ENCODE data around the gene DNAJB8.

Gene DNAJB8

DNA sequence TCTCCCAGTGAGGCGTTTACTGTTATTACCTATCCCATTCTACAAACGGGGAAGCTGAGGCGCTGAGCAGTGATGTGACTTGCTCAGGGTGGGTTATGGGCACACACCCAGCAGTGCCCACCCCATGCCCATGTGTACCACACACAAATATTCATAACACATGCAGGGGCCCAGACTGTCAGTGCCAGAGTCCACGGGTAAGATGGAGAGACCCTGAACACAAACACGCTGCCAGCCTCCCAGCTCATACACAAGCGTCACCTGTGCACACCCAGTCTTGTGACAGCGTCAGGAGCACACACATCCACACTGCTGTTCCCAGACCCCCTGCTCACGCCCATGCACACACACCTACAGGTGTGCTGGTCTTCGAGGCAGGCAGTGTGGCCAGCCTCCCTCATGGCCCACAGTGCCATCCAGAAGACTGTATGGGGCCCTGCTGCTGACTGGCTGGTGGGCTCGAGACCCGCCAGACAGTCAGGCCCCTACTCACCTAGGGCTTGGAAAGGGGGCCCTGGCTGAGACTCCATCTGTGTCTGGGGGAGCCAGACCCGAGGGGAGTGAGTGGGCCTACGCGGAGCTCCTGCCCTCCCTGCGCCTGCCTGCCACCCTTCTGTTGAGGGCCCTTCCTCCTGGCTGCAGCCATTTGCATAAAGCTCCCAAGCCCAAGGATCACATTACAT, 39.4 kb downstream of the DNAJB8 start:
- Histone ChIP-seq H3K4me3 (ENCODE audit: low read length) (no peak overlapping the region), H3K9ac (ENCODE audit: low read length) (no peak overlapping the region), H3K4me1 (ENCODE audit: control insufficient read depth, insufficient read depth, low read length) (peaks cover 12% of the 10 kb centered on the region), H3K27me3 (replicated peaks; ENCODE audit: control insufficient read depth, insufficient read depth, low read length) (peaks cover 47% of the 10 kb centered on the region), H3K36me3 (ENCODE audit: control insufficient read depth, insufficient read depth, low read length, severe bottlenecking) (no peaks in the 10 kb centered on the region), H3K9me3 (ENCODE audit: control insufficient read depth, low read length) (no peaks in the 10 kb centered on the region)
- DNase-seq (ENCODE audit: low read depth) = no peak

DNA sequence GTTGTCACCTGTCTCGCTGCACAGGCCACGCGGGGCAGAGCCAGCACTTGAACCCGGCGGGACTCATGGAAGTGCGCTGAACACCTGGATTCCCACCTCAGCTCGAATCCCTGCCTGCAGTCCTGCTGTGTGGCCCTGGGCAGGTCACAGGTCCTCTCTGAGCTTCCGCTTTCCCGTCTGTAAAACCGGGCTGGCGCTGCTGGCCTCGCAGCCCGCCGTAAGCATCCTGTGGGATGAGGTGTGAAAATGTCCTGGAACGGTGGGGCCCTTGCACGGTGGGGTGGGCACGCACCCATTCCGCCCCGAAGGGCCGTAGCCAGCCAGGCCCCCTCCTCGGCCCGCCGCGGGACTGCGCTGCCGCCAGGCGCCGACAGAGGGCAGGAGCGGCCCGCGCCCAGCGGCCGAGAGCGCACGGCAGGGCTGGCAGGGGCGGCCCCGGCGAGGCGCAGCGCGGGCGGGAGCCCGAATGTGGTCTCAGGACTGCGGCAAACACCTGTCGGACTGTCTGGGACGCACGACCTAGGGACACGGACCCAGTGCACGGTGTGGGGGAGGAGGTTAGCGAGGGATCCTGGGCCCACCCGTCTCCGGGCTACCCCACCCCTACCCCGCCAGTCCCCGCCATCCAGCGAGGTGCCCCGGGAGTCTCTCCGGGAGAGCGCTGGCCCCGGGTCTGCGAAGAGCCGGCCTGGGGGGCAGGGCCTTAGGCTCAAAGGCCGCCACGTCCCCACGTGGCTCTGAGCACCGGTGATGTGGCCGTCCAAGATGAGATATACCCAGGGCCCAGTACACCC, 40.4 kb downstream of the DNAJB8 start:
- H3K4me3 ChIP-seq (ENCODE audit: low read length) = no peak overlapping the region
- peaks cover 37% of the 10 kb centered on the region for H3K27me3 ChIP-seq (replicated peaks; ENCODE audit: control insufficient read depth, insufficient read depth, low read length)

DNA sequence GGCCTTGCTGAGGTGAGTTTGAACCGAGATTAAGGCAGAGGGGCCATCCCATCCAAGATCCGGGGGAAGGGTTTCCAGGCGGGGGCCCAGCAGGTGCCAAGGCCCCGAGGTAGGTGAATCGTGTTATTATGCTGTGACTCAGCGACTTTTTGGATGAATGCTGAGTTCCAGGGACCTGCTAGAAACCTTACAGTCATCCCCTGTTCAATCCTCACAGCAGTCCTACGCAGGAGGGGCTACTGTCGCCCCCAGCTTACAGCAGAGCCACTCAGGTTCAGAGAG, 40.9 kb downstream of the DNAJB8 start:
- H3K9me3 ChIP-seq (ENCODE audit: control insufficient read depth, low read length) = no peaks in the 10 kb centered on the region
- DNase-seq (ENCODE audit: low read depth) = no peak
- H3K27me3 ChIP-seq (replicated peaks; ENCODE audit: control insufficient read depth, insufficient read depth, low read length) = peaks cover 33% of the 10 kb centered on the region
- no peaks in the 10 kb centered on the region for H3K36me3 ChIP-seq (ENCODE audit: control insufficient read depth, insufficient read depth, low read length, severe bottlenecking)
- H3K4me1 ChIP-seq (ENCODE audit: control insufficient read depth, insufficient read depth, low read length) = peaks cover 10% of the 10 kb centered on the region
- H3K9ac ChIP-seq (ENCODE audit: low read length) = no peak overlapping the region
- no peak overlapping the region for H3K4me3 ChIP-seq (ENCODE audit: low read length)

More for the DNA sequence above, 40.4 kb downstream of the DNAJB8 start:
- DNase-seq (ENCODE audit: low read depth) = peak; percentile 80
- H3K36me3 ChIP-seq (ENCODE audit: control insufficient read depth, insufficient read depth, low read length, severe bottlenecking) = no peaks in the 10 kb centered on the region
- no peak overlapping the region for H3K9ac ChIP-seq (ENCODE audit: low read length)
- no peaks in the 10 kb centered on the region for H3K9me3 ChIP-seq (ENCODE audit: control insufficient read depth, low read length)
- peaks cover 10% of the 10 kb centered on the region for H3K4me1 ChIP-seq (ENCODE audit: control insufficient read depth, insufficient read depth, low read length)

DNA sequence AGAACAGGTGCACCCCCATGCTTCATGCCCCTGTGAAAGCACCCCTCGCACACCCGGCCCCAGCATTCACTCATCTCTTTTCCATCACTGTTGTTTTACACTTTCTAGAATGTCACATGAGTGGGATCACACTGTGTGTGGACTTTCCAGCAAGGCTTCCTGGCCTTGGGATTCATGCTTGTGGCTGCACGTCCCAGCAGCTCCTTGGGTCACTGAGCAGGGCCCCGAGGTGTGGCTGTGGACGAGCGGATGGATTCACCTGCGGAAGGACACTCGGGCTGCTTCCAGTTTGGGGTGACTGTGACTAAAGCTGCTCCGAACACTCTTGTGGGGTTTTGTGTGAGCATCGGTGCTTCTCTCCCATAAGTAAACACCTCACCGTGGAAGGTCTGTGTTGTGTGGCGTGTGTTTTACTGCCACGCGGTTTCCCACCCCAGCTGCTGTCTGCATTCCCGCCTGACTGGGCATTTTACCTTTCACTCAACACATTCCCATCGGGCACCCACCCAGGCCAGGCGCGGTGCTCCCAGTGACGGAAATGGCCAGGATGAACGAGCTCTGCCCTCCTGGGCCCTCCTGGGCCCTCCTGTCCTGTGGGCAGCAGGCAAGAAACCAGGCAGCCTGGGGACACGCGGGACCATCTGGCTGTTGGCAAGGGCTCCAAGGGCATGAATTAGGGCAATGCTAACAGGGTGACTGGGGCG, 41.4 kb downstream of the DNAJB8 start:
- H3K27me3 ChIP-seq (replicated peaks; ENCODE audit: control insufficient read depth, insufficient read depth, low read length) = peaks cover 28% of the 10 kb centered on the region
- H3K4me1 ChIP-seq (ENCODE audit: control insufficient read depth, insufficient read depth, low read length) = peaks cover 10% of the 10 kb centered on the region
- no peak overlapping the region for H3K4me3 ChIP-seq (ENCODE audit: low read length)
- no peak for DNase-seq (ENCODE audit: low read depth)
- H3K36me3 ChIP-seq (ENCODE audit: control insufficient read depth, insufficient read depth, low read length, severe bottlenecking) = no peaks in the 10 kb centered on the region
- H3K9ac ChIP-seq (ENCODE audit: low read length) = no peak overlapping the region
- no peaks in the 10 kb centered on the region for H3K9me3 ChIP-seq (ENCODE audit: control insufficient read depth, low read length)

DNA sequence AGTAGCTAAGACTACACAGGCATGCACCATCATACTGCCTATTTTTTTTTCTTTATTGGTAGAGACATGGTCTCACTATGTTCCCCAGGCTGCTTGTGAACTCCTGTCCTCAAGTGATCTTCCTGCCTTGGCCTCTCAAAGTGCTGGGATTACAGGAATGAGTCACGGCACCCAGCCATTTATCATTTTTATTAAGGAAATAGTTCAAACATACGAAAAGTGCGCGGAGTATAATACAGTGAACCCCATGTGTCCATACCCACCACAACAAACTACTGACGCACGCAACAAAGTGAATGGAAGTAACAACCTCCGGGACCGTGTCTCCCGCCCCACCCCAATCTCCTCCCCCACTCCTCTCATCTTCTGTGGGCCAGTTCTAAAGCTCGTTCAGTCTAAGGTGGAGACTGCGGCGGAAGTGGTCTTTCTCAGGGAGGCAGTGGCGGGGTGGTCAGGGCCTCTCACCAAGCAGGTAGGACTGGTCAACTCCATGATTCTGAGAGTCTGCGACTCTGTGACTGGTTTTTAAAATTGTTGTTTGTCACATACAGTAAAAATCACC, 42.1 kb downstream of the DNAJB8 start:
- Histone ChIP-seq H3K9me3 (ENCODE audit: control insufficient read depth, low read length) (no peaks in the 10 kb centered on the region), H3K4me1 (ENCODE audit: control insufficient read depth, insufficient read depth, low read length) (peaks cover 10% of the 10 kb centered on the region), H3K4me3 (ENCODE audit: low read length) (no peak overlapping the region), H3K9ac (ENCODE audit: low read length) (no peak overlapping the region), H3K36me3 (ENCODE audit: control insufficient read depth, insufficient read depth, low read length, severe bottlenecking) (no peaks in the 10 kb centered on the region), H3K27me3 (replicated peaks; ENCODE audit: control insufficient read depth, insufficient read depth, low read length) (peaks cover 21% of the 10 kb centered on the region)
- no peak for DNase-seq (ENCODE audit: low read depth)

DNA sequence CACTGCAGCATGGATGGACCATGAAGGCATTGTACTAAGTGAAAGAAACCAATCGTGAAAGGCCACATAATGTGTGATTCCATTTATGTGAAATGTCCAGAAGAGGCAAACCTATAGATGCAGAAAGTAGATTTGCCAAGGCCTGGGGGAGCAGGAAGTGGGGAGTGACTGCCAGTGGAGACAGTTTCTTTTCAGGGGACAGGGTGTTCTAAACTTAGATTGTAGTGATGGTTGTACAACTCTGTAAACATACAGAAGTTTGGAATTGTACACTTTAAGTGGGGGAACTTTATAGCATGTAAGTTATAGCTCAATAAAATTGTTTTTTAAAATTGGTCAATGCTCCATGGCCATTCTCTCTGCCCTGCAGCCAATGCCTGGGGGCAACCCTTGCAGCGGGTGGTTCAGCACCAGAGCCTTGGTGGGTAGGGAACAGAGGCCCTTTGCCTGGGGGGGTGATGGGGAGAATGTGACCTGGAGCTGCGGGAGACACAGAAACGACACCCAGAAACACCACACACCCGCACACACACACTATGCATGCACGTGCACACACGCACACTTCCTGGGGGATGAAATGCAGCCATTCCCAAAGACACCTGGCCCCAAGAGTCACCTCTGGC, 43.1 kb downstream of the DNAJB8 start:
- Histone ChIP-seq H3K4me1 (ENCODE audit: control insufficient read depth, insufficient read depth, low read length) (peaks cover 10% of the 10 kb centered on the region), H3K9me3 (ENCODE audit: control insufficient read depth, low read length) (peaks cover 8% of the 10 kb centered on the region), H3K27me3 (replicated peaks; ENCODE audit: control insufficient read depth, insufficient read depth, low read length) (peaks cover 17% of the 10 kb centered on the region), H3K36me3 (ENCODE audit: control insufficient read depth, insufficient read depth, low read length, severe bottlenecking) (no peaks in the 10 kb centered on the region), H3K9ac (ENCODE audit: low read length) (no peak overlapping the region), H3K4me3 (ENCODE audit: low read length) (no peak overlapping the region)
- no peak for DNase-seq (ENCODE audit: low read depth)

DNA sequence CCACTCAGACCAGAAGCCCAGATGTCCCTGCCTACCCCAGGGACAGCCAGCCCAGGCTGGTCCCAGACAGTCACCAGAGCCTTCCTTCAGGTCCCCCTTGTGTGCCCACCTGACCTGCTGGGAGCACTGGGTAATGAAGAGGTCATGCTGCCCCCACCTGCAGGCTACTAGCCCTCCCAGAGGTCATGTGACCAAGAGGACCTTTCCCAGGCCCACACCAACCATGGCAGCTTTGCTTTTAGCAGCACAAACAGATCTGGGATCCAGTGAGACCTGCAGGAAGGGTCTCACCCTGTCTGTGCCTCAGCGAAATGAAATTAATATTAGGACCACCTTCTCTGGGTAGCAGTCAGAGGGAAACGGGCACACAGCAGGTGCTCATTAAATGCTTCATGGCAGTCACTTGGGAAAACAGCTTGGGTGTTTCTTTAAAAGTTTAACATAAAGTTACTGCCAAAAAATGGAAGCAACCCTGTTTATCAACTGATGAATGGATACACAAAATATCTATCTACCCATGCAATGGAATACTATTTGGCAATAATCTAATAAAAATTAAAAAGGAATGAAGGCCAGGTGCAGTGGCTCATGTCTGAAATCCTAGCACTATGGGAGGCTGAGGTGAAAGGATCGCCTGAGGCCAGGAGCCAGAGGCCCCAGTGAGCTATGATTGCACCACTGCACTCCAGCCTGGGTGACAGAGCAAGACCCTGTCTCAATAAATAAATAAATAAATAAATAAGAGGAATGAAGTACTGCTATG, 43.7 kb downstream of the DNAJB8 start:
- Histone ChIP-seq H3K9ac (ENCODE audit: low read length) (no peak overlapping the region), H3K4me3 (ENCODE audit: low read length) (no peak overlapping the region), H3K36me3 (ENCODE audit: control insufficient read depth, insufficient read depth, low read length, severe bottlenecking) (no peaks in the 10 kb centered on the region), H3K27me3 (replicated peaks; ENCODE audit: control insufficient read depth, insufficient read depth, low read length) (peaks cover 10% of the 10 kb centered on the region), H3K9me3 (ENCODE audit: control insufficient read depth, low read length) (peaks cover 8% of the 10 kb centered on the region), H3K4me1 (ENCODE audit: control insufficient read depth, insufficient read depth, low read length) (peaks cover 10% of the 10 kb centered on the region)
- no peak for DNase-seq (ENCODE audit: low read depth)

DNA sequence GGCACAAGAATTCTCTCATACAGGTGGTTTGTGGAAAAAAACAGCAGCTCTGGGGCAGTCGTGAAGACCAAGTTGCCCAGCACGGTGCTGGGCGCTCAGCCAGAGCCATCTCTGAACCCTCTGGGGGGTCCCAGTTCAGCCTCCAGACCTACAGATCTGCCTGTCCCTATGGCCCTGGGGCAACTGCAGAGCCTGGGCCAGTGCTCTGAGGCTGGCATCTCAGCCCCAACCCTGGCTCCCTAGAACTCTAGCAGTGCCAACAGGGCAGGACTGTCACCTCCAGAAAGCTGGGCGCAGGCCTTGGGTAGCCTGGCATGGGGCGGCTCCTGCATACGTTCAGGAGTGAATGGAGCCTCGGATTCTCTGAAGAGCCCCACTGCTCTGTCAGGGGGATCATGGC, 44.7 kb downstream of the DNAJB8 start:
- Histone ChIP-seq H3K36me3 (ENCODE audit: control insufficient read depth, insufficient read depth, low read length, severe bottlenecking) (no peaks in the 10 kb centered on the region), H3K4me3 (ENCODE audit: low read length) (no peak overlapping the region), H3K27me3 (replicated peaks; ENCODE audit: control insufficient read depth, insufficient read depth, low read length) (peaks cover 10% of the 10 kb centered on the region), H3K9ac (ENCODE audit: low read length) (no peak overlapping the region), H3K4me1 (ENCODE audit: control insufficient read depth, insufficient read depth, low read length) (peaks cover 13% of the 10 kb centered on the region), H3K9me3 (ENCODE audit: control insufficient read depth, low read length) (peaks cover 8% of the 10 kb centered on the region)
- no peak for DNase-seq (ENCODE audit: low read depth)

DNA sequence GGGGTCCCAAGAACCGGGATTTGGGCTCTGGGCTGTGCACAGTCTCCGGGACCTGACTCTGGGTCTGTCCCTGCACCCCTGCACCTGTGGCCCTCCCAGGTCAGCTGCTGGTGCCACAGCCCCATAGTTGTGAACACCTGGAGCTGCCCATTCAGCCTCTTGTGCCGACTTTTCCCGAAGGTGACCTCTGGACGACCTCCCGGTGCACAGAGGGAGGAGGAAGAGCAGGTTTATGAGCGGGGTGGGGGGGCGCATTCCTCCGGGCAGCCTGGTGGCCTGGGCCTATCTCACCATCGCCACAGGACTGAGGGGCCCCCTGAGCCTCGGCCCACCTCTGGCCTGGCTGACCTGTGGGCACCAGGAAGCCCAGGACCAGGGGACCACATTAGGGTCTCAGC, 45.3 kb downstream of the DNAJB8 start:
- no peak for DNase-seq (ENCODE audit: low read depth)
- Histone ChIP-seq H3K4me3 (ENCODE audit: low read length) (no peak overlapping the region), H3K9me3 (ENCODE audit: control insufficient read depth, low read length) (peaks cover 8% of the 10 kb centered on the region), H3K27me3 (replicated peaks; ENCODE audit: control insufficient read depth, insufficient read depth, low read length) (peaks cover 10% of the 10 kb centered on the region), H3K4me1 (ENCODE audit: control insufficient read depth, insufficient read depth, low read length) (peaks cover 17% of the 10 kb centered on the region), H3K36me3 (ENCODE audit: control insufficient read depth, insufficient read depth, low read length, severe bottlenecking) (no peaks in the 10 kb centered on the region), H3K9ac (ENCODE audit: low read length) (no peak overlapping the region)

DNA sequence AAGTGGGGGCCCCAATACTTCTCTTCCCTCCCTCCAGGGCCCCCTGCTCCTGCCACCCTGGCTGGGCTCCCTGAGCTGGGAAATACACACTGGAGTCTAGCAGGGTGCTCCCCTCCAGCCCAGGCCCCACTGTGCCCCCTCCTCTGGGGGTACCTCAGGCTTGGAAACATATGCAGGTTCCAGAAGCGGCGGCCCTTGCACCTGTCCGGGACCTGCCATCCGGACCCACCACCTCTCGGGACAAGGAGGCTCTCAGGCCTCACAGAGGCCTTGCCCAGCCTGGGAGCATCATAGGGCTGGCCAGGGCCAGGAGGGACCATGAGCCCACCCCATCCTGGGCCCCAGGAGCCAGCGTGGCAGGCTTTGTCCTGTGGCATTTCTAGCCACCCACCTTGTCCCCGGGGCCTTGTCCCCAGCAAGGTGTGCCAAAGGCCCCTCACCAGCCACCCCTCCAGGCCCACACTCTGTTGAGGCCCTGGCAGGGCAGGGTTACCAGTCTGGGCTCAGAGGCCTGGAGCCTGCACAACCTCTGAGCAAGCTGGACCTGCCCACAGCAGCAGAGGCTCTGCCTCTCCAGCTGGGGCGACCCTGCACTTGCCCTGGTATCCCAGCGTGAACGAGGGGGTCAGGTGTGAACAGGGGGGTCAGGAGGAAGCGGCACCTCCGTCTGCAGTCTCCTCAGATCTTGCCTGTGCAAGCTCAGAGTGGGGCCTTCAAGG, 45.8 kb downstream of the DNAJB8 start:
- DNase-seq (ENCODE audit: low read depth) = no peak
- Histone ChIP-seq H3K9ac (ENCODE audit: low read length) (no peak overlapping the region), H3K9me3 (ENCODE audit: control insufficient read depth, low read length) (peaks cover 8% of the 10 kb centered on the region), H3K4me1 (ENCODE audit: control insufficient read depth, insufficient read depth, low read length) (peaks cover 17% of the 10 kb centered on the region), H3K4me3 (ENCODE audit: low read length) (no peak overlapping the region), H3K27me3 (replicated peaks; ENCODE audit: control insufficient read depth, insufficient read depth, low read length) (peaks cover 6% of the 10 kb centered on the region), H3K36me3 (ENCODE audit: control insufficient read depth, insufficient read depth, low read length, severe bottlenecking) (no peaks in the 10 kb centered on the region)

Data from adipocyte (in vitro differentiated cells).